CD8-positive, alpha-beta memory T cell (primary cell): ENCODE measurements around the gene CYLD. TPM values are rescaled to one million over a fixed set of nuclear protein-coding genes. Genes with fewer than 3 reads are reported as not detected.
A peak's percentile ranks its signal among the peaks of the same experiment; 100 is the strongest.

Source experiments
- CTCF ChIA-PET: fragments of 350-600 bp; sonication (Branson Sonifier 250); formaldehyde crosslinking; loops from one replicate; lab custom pipeline; 2021; ENCODE audit warnings: antibody characterized with exemption; lab: Charles Lee
- POLR2A ChIA-PET: fragments of 350-600 bp; sonication (Branson Sonifier 250); formaldehyde crosslinking; loops from one replicate; lab custom pipeline; 2021; ENCODE audit warnings: antibody characterized with exemption; lab: Charles Lee
- DNase-seq, 5 donors: peaks; one replicate each; pipeline versions ENCODE4 v3.0.0 to v3.0.0-alpha.2; 2020 to 2022; ENCODE audit warnings: mixed read lengths in 1 of 5
- H3K27ac ChIP-seq: one replicate; pipeline ENCODE4 v1.7.0; 2013; ENCODE audit warnings: low read depth, mild to moderate bottlenecking, low read length, moderate library complexity
- H3K27me3 ChIP-seq: 2 replicates; pipeline ENCODE4 v1.7.0; 2013; ENCODE audit warnings: low read length, mild to moderate bottlenecking; ENCODE audit not compliant: insufficient read depth, poor library complexity, severe bottlenecking
- H3K36me3 ChIP-seq: 2 replicates; pipeline ENCODE4 v1.7.0; 2013; ENCODE audit warnings: mild to moderate bottlenecking, low read length, moderate library complexity; ENCODE audit not compliant: insufficient read depth
- H3K4me1 ChIP-seq: 2 replicates; pipeline ENCODE4 v1.7.0; 2013; ENCODE audit warnings: mild to moderate bottlenecking, low read length, moderate library complexity; ENCODE audit not compliant: insufficient read depth
- H3K4me3 ChIP-seq: 2 replicates; pipeline ENCODE4 v1.7.0; 2013; ENCODE audit warnings: mild to moderate bottlenecking, low read length
- H3K9me3 ChIP-seq: 2 replicates; pipeline ENCODE4 v1.7.0; 2013; ENCODE audit warnings: mild to moderate bottlenecking, low read length
- H3K27ac Mint-ChIP-seq, 8 donors: one replicate each; pipeline ENCODE4 v1.8.0; 2020 to 2021; ENCODE audit warnings: mixed read lengths in 8 of 8, mild to moderate bottlenecking in 6 of 8, inconsistent platforms in 3 of 8, moderate library complexity in 3 of 8
- H3K27me3 Mint-ChIP-seq, 2 donors: one replicate each; pipeline ENCODE4 v1.8.0; 2020 to 2021; ENCODE audit warnings: mixed read lengths in 2 of 2, mild to moderate bottlenecking in 1 of 2, moderate library complexity in 1 of 2
- H3K36me3 Mint-ChIP-seq, 3 donors: one replicate each; pipeline ENCODE4 v1.8.0; 2020 to 2021; ENCODE audit warnings: mixed read lengths in 3 of 3, inconsistent platforms in 1 of 3, mild to moderate bottlenecking in 1 of 3
- H3K4me1 Mint-ChIP-seq, 3 donors: one replicate each; pipeline ENCODE4 v1.8.0; 2020 to 2021; ENCODE audit warnings: mixed read lengths in 3 of 3, inconsistent platforms in 1 of 3, mild to moderate bottlenecking in 1 of 3
- H3K4me3 Mint-ChIP-seq, 7 donors: one replicate each; pipeline ENCODE4 v1.8.0; 2020 to 2021; ENCODE audit warnings: mixed read lengths in 7 of 7, mild to moderate bottlenecking in 6 of 7, moderate library complexity in 4 of 7, inconsistent platforms in 2 of 7
- H3K9me3 Mint-ChIP-seq, 5 donors: one replicate each; pipeline ENCODE4 v1.8.0; 2020 to 2022; ENCODE audit warnings: mixed read lengths in 5 of 5, mild to moderate bottlenecking in 3 of 5, moderate library complexity in 2 of 5, inconsistent platforms in 1 of 5
- polyA plus RNA-seq: library from polyadenylated mRNA; unstranded; fragments of 300-500 nt; fragmentation: Illumina TruSeq; gene quantifications from one replicate; pipeline ENCODE4 v1.2.3, GENCODE V29; 2021
- total RNA-seq, 2 experiments: library from RNA; stranded (reverse); gene quantifications; one replicate each; pipeline ENCODE4 v1.2.3, GENCODE V29; 2021

Gene CYLD
- 100 to 1,000 TPM; 144 to 152 TPM for total RNA-seq
- polyA plus RNA-seq: 105 TPM

DNA sequence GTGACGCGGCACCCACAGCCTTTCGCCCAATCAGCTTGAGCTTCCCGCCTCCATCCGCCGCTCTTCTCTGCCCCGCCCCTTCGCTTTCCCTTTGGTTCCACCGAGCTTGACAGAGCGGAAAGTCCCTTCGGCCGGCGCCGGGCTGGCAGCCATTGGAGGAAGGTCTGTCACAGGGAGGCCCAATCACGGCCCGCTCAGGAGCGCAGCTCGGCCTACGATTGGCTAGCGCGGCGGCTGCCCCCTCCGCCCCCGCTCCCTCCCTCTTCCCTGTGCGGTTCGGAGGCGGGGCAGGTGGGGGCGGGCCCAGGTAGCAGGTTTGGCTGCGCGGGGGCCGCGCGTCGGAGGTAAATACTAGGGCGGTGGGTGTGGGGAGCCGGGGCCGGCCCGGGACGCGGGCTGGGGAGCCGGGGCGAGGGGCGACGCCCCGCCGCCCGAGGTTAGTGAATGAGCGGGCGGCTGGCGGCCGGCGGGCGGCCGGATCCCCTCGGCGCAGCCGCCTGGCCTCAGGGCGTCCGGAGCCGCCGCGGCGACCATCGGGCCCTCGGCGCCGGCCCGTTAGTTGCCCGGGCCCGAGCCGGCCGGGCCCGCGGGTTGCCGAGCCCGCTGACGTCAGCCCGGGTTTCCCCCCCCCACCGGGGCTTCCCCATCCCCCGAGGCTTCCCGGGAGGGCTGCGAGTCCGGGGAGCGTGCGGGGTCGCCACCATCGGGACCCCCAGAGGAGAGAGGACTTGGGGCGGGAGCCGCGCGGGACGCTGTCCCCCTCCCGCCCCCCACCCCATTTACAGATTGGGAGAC, at the start of gene CYLD:
Gene CYLD, plus strand, starts transcription at position 306 of the 795 bp plus-strand sequence. CDS start 7,613 bp downstream, outside the sequence.
- H3K27ac ChIP-seq: peak within 1 kb of the TSS; percentile 96
- H3K4me3 ChIP-seq: peak within 1 kb of the TSS; percentile 83
- Mint-ChIP-seq H3K4me3 (peak within 1 kb of the TSS; percentile 91 to 99 (median 96)), H3K4me1 (peaks cover 42 to 52% (median 50%) of the 10 kb centered on the region in 3 donors), H3K27ac (peak within 1 kb of the TSS; percentile 95 to 100 (median 98)), H3K9me3 (no peaks in the 10 kb centered on the region), H3K27me3 (peaks cover 0 to 4% of the 10 kb centered on the region in 2 donors), H3K36me3 (peaks cover 5 to 37% (median 15%) of the 10 kb centered on the region in 3 donors)
- peak; percentile 99 to 100 (median 100) for DNase-seq
- H3K36me3 ChIP-seq: no peaks in the 10 kb centered on the region
- H3K4me1 ChIP-seq: peaks cover 31% of the 10 kb centered on the region
- CTCF ChIA-PET: interaction anchor here (0.7 to 3.1 kb wide), 13 partner anchors 23 to 717 kb away, joined by 3 to 29 read pairs (median 4); partner anchors contain the start of genes CNEP1R1 and SNX20
- no peaks in the 10 kb centered on the region for H3K27me3 ChIP-seq
- H3K9me3 ChIP-seq: no peaks in the 10 kb centered on the region
- POLR2A ChIA-PET: interaction anchor here (0.5 to 1.3 kb wide), 11 partner anchors 9 to 467 kb away, joined by 3 to 11 read pairs (median 4); partner anchors contain the start of gene SNX20

DNA sequence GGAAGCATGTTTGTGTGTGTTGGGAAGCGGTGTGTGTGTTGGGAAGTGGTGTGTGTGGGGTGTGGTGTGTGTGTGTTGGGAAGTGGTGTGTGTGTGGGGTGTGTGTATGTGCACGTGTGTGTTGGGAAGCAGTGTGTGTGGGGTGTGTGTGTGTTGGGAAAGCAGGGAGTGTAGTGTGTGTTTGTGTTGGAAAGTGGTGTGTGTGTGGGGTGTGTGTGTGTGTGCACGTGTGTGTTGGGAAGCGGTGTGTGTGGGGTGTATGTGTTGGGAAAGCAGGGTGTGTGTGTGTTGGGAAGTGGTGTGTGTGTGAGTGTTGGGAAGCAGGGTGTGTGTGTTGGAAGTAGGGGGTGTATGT, 49.3 kb upstream of the CYLD start:
- Histone ChIP-seq H3K36me3 (no peaks in the 10 kb centered on the region), H3K4me3 (no peak overlapping the region), H3K9me3 (no peaks in the 10 kb centered on the region), H3K27me3 (no peaks in the 10 kb centered on the region), H3K27ac (no peak overlapping the region), H3K4me1 (peaks cover 33% of the 10 kb centered on the region)
- H3K27me3 Mint-ChIP-seq: peaks cover 0 to 3% of the 10 kb centered on the region in 2 donors
- DNase-seq: no peak
- peaks cover 46 to 50% (median 47%) of the 10 kb centered on the region in 3 donors for H3K4me1 Mint-ChIP-seq
- peaks cover 0 to 3% (median 2%) of the 10 kb centered on the region in 3 donors for H3K36me3 Mint-ChIP-seq
- POLR2A ChIA-PET: no interaction called here
- peak overlapping the region in 5 of 8 donors; percentile 39 to 84 (median 53) for H3K27ac Mint-ChIP-seq
- H3K9me3 Mint-ChIP-seq: no peaks in the 10 kb centered on the region
- CTCF ChIA-PET: no interaction called here
- peak overlapping the region; percentile 67 to 84 (median 79) for H3K4me3 Mint-ChIP-seq

DNA sequence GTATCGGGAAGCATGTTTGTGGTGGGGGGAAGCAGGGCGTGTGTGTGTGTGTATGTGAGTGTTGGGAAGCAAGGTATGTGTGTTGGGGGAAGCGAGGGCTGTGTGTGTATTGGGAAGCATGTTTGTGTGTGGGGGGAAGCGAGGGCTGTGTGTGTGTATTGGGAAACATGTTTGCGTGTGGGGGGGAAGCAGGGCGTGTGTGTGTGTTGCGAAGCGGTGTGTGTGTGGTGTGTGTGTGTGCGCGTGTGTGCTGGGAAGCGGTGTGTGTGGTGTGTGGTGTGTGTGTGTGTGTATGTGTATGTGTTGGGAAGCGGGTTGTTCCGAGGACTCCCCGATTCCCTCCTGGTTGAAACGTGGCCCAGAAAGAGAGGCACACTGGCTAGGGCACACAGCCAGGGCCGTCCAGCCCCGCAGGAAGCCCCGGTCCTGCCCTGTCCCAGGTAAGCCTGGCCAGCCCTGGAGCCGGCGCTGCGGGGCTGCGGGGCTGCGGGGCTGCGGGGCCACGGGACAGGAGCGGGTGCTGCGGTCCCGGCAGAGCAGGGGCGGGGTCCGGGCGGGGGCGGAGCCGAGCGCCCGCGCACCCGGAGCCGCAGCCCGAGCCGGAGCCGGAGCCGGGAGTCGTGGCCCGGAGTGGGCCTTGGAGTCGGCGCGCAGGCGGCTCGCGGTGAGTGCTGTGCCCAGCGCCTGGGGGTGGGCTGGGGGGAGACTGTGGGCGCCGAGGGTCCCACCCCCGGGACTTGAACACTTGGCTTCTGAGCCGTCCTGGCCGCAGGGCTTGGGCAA, 48.7 kb upstream of the CYLD start, which contains the start of gene NOD2:
Gene NOD2, plus strand, starts transcription at position 608 of the 783 bp plus-strand sequence. CDS start 5,890 bp downstream, outside the sequence.
- H3K4me1 ChIP-seq: peaks cover 39% of the 10 kb centered on the region
- DNase-seq: peak in 3 of 5 donors; percentile 22 to 31 (median 29)
- POLR2A ChIA-PET: no interaction called here

DNA sequence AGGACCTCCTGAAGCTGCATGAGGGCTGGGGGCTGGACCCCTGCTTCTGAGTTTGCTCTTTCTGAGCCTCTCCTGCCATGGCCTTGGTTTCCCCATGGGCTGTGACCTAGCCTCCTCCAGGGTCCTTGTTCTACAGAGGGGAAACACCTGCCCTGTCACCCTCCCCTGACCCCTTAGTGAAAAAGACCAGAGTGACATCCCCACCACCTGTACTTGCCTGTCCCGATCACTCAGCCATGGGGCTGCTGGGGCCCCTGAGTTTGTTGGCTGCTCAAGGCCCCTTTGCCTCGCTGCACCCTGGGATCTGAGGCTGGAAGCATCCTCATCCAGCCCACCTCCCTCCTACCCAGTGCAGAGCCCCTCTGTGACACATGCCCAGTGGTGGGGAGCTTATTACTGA, 47.7 kb upstream of the CYLD start:
- H3K4me3 ChIP-seq: peak overlapping the region; percentile 67

More for the DNA sequence above, 48.7 kb upstream of the CYLD start, which contains the start of gene NOD2:
- H3K27me3 Mint-ChIP-seq: peaks cover 0 to 3% of the 10 kb centered on the region in 2 donors
- H3K9me3 ChIP-seq: no peaks in the 10 kb centered on the region
- peaks cover 51 to 56% (median 52%) of the 10 kb centered on the region in 3 donors for H3K4me1 Mint-ChIP-seq
- H3K9me3 Mint-ChIP-seq: no peaks in the 10 kb centered on the region
- H3K27me3 ChIP-seq: no peaks in the 10 kb centered on the region
- peak within 1 kb of the TSS; percentile 79 to 88 (median 81) for H3K4me3 Mint-ChIP-seq
- peak within 1 kb of the TSS; percentile 17 to 99 (median 81) for H3K27ac Mint-ChIP-seq
- H3K36me3 ChIP-seq: no peaks in the 10 kb centered on the region
- no peak within 1 kb of the TSS for H3K27ac ChIP-seq
- peak within 1 kb of the TSS; percentile 67 for H3K4me3 ChIP-seq
- CTCF ChIA-PET: interaction anchor here (1.4 to 4.0 kb wide), 2 partner anchors 7 to 113 kb away, joined by 4 to 22 read pairs; no protein-coding TSS in a partner anchor
- H3K36me3 Mint-ChIP-seq: peaks cover 2 to 3% (median 3%) of the 10 kb centered on the region in 3 donors

DNA sequence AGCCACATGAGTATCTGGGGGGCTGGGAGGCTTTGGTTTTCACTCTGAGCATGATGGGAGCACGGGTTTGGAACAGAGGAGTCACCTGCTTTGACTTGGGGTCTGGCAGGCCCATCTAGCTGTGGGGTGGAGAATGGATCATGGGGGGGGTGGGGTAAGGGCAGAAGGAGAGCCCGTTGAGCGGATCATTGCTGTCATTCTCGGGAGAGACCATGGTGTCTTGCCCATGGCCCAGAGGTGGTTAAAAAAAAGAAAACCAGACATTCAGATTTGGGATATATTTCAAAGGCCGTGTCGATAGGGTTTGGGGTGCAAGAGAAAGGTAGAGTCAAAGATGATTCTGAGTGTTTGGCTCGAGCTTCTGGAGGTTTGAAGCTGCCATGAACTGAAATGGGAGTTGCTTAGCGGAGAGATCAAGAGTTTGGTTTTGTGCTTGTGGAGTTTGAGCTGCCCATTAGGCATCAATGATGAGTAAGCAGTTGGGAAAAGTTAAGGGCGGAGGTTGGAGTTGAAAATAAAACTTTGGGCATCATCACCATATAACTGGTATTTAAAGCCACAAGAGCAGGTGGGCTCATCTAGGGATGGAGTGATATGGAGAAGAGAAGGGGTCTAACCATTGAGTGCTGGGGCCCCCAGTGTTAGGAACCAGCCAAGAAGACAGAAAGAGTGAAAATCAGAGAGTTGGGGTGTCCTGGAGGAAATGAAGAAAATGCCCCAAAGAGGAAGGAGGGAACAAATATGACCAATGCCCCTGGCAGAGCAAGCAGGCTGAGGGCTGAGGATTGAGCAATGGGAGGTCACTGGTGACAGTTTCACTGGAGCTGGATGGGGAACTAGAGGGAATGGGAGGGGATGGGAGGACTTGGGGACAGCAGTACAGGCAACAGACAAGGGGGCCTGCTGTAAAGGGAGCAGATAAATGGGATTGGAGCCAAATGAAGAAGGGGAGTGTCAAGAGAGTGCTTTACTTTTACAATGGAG, 46.6 kb upstream of the CYLD start:
- peak overlapping the region; percentile 18 to 99 (median 96) for H3K27ac Mint-ChIP-seq
- peaks cover 60 to 75% (median 71%) of the 10 kb centered on the region in 3 donors for H3K4me1 Mint-ChIP-seq
- POLR2A ChIA-PET: interaction anchor here (1.7 kb wide), 1 partner anchor 10 kb away, joined by 6 read pairs; no protein-coding TSS in a partner anchor

More for the DNA sequence above, 47.7 kb upstream of the CYLD start:
- no peak overlapping the region for H3K27ac ChIP-seq
- POLR2A ChIA-PET: interaction anchor here (0.9 kb wide), 1 partner anchor 47 kb away, joined by 3 read pairs; no protein-coding TSS in a partner anchor
- Mint-ChIP-seq H3K9me3 (no peaks in the 10 kb centered on the region), H3K36me3 (peaks cover 2 to 3% (median 3%) of the 10 kb centered on the region in 3 donors), H3K4me3 (peak overlapping the region; percentile 79 to 88 (median 80)), H3K4me1 (peaks cover 57 to 66% (median 62%) of the 10 kb centered on the region in 3 donors), H3K27me3 (peaks cover 0 to 3% of the 10 kb centered on the region in 2 donors), H3K27ac (peak overlapping the region in 7 of 8 donors; percentile 55 to 99 (median 86))
- CTCF ChIA-PET: interaction anchor here (1.4 to 4.0 kb wide), 2 partner anchors 8 to 112 kb away, joined by 4 to 22 read pairs; no protein-coding TSS in a partner anchor
- no peaks in the 10 kb centered on the region for H3K36me3 ChIP-seq
- peaks cover 47% of the 10 kb centered on the region for H3K4me1 ChIP-seq
- H3K27me3 ChIP-seq: no peaks in the 10 kb centered on the region
- no peaks in the 10 kb centered on the region for H3K9me3 ChIP-seq
- no peak for DNase-seq

GRCh38 chr16:50696126-50696525, 45.8 kb upstream of the CYLD start:
- DNase-seq: no peak
- no peak overlapping the region for H3K4me3 ChIP-seq
- Mint-ChIP-seq H3K4me1 (peaks cover 58 to 75% (median 71%) of the 10 kb centered on the region in 3 donors), H3K36me3 (peaks cover 2 to 5% (median 3%) of the 10 kb centered on the region in 3 donors), H3K4me3 (peak overlapping the region; percentile 14 to 94 (median 86)), H3K27me3 (peaks cover 0 to 3% of the 10 kb centered on the region in 2 donors), H3K9me3 (no peaks in the 10 kb centered on the region), H3K27ac (peak overlapping the region; percentile 94 to 99 (median 98))
- ChIA-PET CTCF (interaction anchor here (0.7 to 8.1 kb wide), 6 partner anchors 10 to 45 kb away, joined by 3 to 51 read pairs (median 5); partner anchors contain the start of gene CYLD), POLR2A (interaction anchor here (1.5 to 1.9 kb wide), 3 partner anchors 11 to 46 kb away, joined by 5 to 6 read pairs (median 5); partner anchors contain the start of gene CYLD)
- H3K27me3 ChIP-seq: no peaks in the 10 kb centered on the region
- H3K9me3 ChIP-seq: no peaks in the 10 kb centered on the region
- H3K4me1 ChIP-seq: peaks cover 57% of the 10 kb centered on the region
- peak overlapping the region; percentile 28 for H3K27ac ChIP-seq
- H3K36me3 ChIP-seq: no peaks in the 10 kb centered on the region

More for the DNA sequence above, 46.6 kb upstream of the CYLD start:
- no peak for DNase-seq
- Mint-ChIP-seq H3K4me3 (peak overlapping the region in 6 of 7 donors; percentile 18 to 91 (median 76)), H3K27me3 (peaks cover 0 to 3% of the 10 kb centered on the region in 2 donors), H3K9me3 (no peaks in the 10 kb centered on the region), H3K36me3 (peaks cover 2 to 3% (median 3%) of the 10 kb centered on the region in 3 donors)
- Histone ChIP-seq H3K36me3 (no peaks in the 10 kb centered on the region), H3K27ac (no peak overlapping the region), H3K4me3 (no peak overlapping the region), H3K4me1 (peaks cover 57% of the 10 kb centered on the region), H3K9me3 (no peaks in the 10 kb centered on the region), H3K27me3 (no peaks in the 10 kb centered on the region)
- CTCF ChIA-PET: interaction anchor here (0.8 to 4.0 kb wide), 6 partner anchors 9 to 111 kb away, joined by 3 to 22 read pairs (median 4); partner anchors contain the start of gene CYLD
